ENCODE results near the gene CAMTA1. TPM values are rescaled to one million over a fixed set of nuclear protein-coding genes. Genes with fewer than 3 reads are reported as not detected.

CAMTA1 gene
- total RNA-seq, 6 experiments from 2014 or later, result 78.1 to 96.6 (median 86.1) TPM

- H3K27ac Mint-ChIP-seq, result no peak overlapping the region
- H3K9me3 Mint-ChIP-seq, result peaks cover 10% of the 10 kb centered on the region; the same call in 1 of the 2 replicates
- no peak for TF ChIP-seq CTCF (IDR thresholded peaks at IDR 0.05)
- no peaks in the 10 kb centered on the region; the same call in 1 of the 2 replicates for H3K27me3 Mint-ChIP-seq (ENCODE audit: insufficient read depth)
- no peak overlapping the region for H3K4me3 Mint-ChIP-seq
- DNase-seq, result no peak
- H3K36me3 Mint-ChIP-seq (ENCODE audit: low read depth), result no peaks in the 10 kb centered on the region
- H3K4me1 Mint-ChIP-seq (ENCODE audit: low read depth), result peaks cover 10% of the 10 kb centered on the region
These were observed 6.0 kb upstream of the CAMTA1 start for GRCh38 chr1:6779089-6779805.

- no peak for TF ChIP-seq CTCF (IDR thresholded peaks at IDR 0.05)
- H3K27ac Mint-ChIP-seq, result no peak overlapping the region
- peaks cover 4% of the 10 kb centered on the region; the same call in 1 of the 2 replicates for H3K27me3 Mint-ChIP-seq (ENCODE audit: insufficient read depth)
- H3K9me3 Mint-ChIP-seq, result no peaks in the 10 kb centered on the region
- no peak overlapping the region for H3K4me3 Mint-ChIP-seq
- H3K36me3 Mint-ChIP-seq (ENCODE audit: low read depth), result peaks cover 11% of the 10 kb centered on the region
- DNase-seq, result no peak
- H3K4me1 Mint-ChIP-seq (ENCODE audit: low read depth), result peaks cover 20% of the 10 kb centered on the region
These were observed 3.1 kb upstream of the CAMTA1 start for GRCh38 chr1:6782151-6782550.

GRCh38 chr1:6783221-6783620 lies 2.0 kb upstream of the CAMTA1 start:
- Mint-ChIP-seq H3K9me3 (no peaks in the 10 kb centered on the region), H3K4me3 (peak overlapping the region; percentile 90), H3K27me3 (ENCODE audit: insufficient read depth) (peaks cover 4% of the 10 kb centered on the region; the same call in 1 of the 2 replicates), H3K27ac (peak overlapping the region; percentile 89), H3K4me1 (ENCODE audit: low read depth) (peaks cover 26% of the 10 kb centered on the region), H3K36me3 (ENCODE audit: low read depth) (peaks cover 20% of the 10 kb centered on the region)
- no peak for DNase-seq
- TF ChIP-seq CTCF (IDR thresholded peaks at IDR 0.05), result peak; percentile 28; the same call in 1 of the 2 replicates

GRCh38 chr1:6783936-6784559 lies 1.2 kb upstream of the CAMTA1 start:
- no peak for TF ChIP-seq CTCF (IDR thresholded peaks at IDR 0.05)
- H3K4me3 Mint-ChIP-seq, result peak overlapping the region; percentile 90
- H3K27me3 Mint-ChIP-seq (ENCODE audit: insufficient read depth), result peaks cover 4% of the 10 kb centered on the region; the same call in 1 of the 2 replicates
- H3K4me1 Mint-ChIP-seq (ENCODE audit: low read depth), result peaks cover 34% of the 10 kb centered on the region
- no peak for DNase-seq
- peak overlapping the region; percentile 89 for H3K27ac Mint-ChIP-seq
- no peaks in the 10 kb centered on the region for H3K9me3 Mint-ChIP-seq
- peaks cover 28% of the 10 kb centered on the region for H3K36me3 Mint-ChIP-seq (ENCODE audit: low read depth)

- Mint-ChIP-seq H3K27ac (peak overlapping the region; percentile 89), H3K4me3 (peak overlapping the region; percentile 90), H3K27me3 (ENCODE audit: insufficient read depth) (peaks cover 4% of the 10 kb centered on the region; the same call in 1 of the 2 replicates), H3K36me3 (ENCODE audit: low read depth) (peaks cover 28% of the 10 kb centered on the region), H3K9me3 (no peaks in the 10 kb centered on the region), H3K4me1 (ENCODE audit: low read depth) (peaks cover 39% of the 10 kb centered on the region)
- TF ChIP-seq CTCF (IDR thresholded peaks at IDR 0.05), result peak; percentile 19; the same call in 1 of the 2 replicates
- peak; percentile 100 for DNase-seq
These were observed 515 bp upstream of the CAMTA1 start for GRCh38 chr1:6784560-6785317.
